NCI-H748 treated with DMSO at 0.1 percent for 48 hours (cell line): ENCODE measurements around the gene RAP1GAP.
"Not testable (repeated sequence)": the region's sequence is repeated elsewhere in the genome, so short reads cannot be mapped to it uniquely, and the experiment has no call there.

Source experiments
- DNase-seq: peaks from one replicate; lab custom pipeline; 2025; lab: John Stamatoyannopoulos, UW

RAP1GAP gene

GRCh38 chr1:21569820-21570527 is 99.2 kb downstream of the RAP1GAP start:
- no peak for DNase-seq

- no peak for DNase-seq
These were observed 100.3 kb downstream of the RAP1GAP start for GRCh38 chr1:21568809-21569385.

GRCh38 chr1:21568006-21568746 is 101.0 kb downstream of the RAP1GAP start:
- no peak for DNase-seq

- no peak for DNase-seq
These were observed 101.7 kb downstream of the RAP1GAP start for GRCh38 chr1:21567241-21568005.

- DNase-seq, result not testable (repeated sequence)
These were observed 102.8 kb downstream of the RAP1GAP start for GRCh38 chr1:21566361-21566760.

GRCh38 chr1:21565285-21565684 is 103.9 kb downstream of the RAP1GAP start:
- DNase-seq, result no peak

GRCh38 chr1:21564521-21565095 is 104.5 kb downstream of the RAP1GAP start:
- no peak for DNase-seq

GRCh38 chr1:21563971-21564370 is 105.2 kb downstream of the RAP1GAP start:
- DNase-seq, result no peak

GRCh38 chr1:21562896-21563295 is 106.3 kb downstream of the RAP1GAP start:
- no peak for DNase-seq

- DNase-seq, result no peak
These were observed 108.1 kb downstream of the RAP1GAP start for GRCh38 chr1:21560916-21561638.

- no peak for DNase-seq
These were observed 109.2 kb downstream of the RAP1GAP start for GRCh38 chr1:21559788-21560567.

GRCh38 chr1:21553116-21553926 is 115.8 kb downstream of the RAP1GAP start:
- no peak for DNase-seq

- no peak for DNase-seq
These were observed 116.4 kb downstream of the RAP1GAP start for GRCh38 chr1:21552715-21553114.

- no peak for DNase-seq
These were observed 118.2 kb downstream of the RAP1GAP start for GRCh38 chr1:21550866-21551475.

GRCh38 chr1:21550097-21550496 is 119.1 kb downstream of the RAP1GAP start:
- DNase-seq, result no peak

GRCh38 chr1:21547876-21548275 is 121.3 kb downstream of the RAP1GAP start:
- no peak for DNase-seq
